Measurements from ENCODE around the gene MAPRE3. TPM values are rescaled to one million over a fixed set of nuclear protein-coding genes. Genes with fewer than 3 reads are reported as not detected.

Gene MAPRE3
- total RNA-seq, 1 donor from 2014 or later: 15.4 TPM

GRCh38 chr2:27016801-27017325, 46.4 kb downstream of the MAPRE3 start:
- DNase-seq: no peak

GRCh38 chr2:27018142-27018541, 47.7 kb downstream of the MAPRE3 start:
- no peak for DNase-seq

GRCh38 chr2:27019459-27019858, 49.0 kb downstream of the MAPRE3 start:
- no peak for DNase-seq

DNA sequence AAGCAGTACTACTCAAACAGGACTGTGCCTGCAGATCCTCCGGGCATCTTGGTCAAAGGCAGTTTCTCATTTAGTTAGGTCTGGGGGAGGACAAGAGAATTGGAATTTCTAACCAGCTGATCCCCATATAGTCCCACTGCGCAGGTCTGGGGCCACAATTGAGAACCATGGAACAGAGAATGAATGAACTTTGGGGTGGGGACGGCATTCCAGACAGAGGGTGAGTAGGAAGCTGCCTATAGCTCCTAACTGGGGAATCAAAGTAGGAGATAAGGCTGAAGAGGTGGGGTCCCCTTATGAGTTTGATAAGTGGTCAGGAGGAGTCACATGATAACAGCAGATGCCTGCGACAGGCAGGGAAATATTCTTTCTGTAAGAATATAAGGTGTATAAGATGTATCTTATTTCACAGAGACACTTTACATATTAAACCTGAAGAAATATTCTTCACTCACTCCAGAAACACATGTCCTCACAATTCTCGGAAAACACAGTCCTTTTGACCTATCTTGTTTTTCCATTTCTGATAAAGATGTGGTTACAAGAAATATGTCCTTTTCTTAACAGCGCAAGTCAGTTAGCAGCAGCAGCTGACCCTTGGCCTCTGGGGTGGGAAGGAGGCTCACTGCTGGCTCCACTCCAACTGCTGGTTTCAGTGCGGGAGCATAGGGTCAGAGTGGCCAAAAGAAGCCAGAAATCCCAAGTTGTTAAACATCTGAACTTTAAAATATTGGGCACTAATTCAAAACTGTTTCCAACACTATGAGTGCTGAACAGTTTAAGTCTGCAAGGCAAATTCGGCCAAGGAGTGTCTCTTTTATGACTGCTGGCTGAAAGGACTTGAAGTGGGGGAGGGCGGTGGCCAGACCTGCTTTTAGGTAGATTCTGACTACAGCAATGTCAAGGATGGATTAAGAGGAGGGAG, 49.8 kb downstream of the MAPRE3 start:
- no peak for DNase-seq

DNA sequence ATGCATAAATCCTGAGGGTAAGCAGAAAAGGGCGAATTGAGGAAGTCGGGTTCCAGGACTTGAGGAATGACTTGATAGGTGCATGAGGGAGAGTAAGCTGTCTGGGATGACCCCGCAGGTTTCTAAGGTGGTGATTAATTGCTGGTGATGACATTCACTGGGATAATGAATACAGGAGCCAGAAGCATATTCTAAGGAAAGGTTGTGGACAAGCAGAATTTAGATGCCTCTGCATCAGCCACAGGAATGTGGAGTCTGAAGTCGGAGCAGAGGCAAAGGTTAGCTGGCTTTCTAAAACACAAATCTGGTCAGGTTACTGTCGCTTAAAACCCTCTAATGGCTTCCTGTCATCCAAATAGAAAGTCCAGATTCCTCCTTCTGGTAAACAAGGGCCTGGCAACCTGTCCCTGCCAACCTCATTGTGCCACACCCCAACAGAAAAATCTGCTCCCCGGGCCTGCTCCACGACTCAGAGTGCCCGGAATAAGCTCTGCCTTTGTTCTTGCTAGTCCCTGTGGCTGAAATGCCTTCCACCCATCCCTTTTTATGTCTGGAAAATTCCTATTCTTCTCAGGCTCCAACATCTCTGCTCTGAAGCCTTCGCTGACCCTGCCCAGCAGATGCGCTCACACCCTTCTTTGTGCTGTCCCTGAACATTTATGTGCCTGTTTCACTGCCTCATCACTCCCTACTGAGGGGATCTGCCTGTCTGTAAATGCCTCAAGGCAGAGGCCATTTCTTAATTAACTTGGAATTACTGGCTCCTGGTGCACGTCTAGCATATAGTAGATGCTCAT, 51.0 kb downstream of the MAPRE3 start:
- DNase-seq: no peak

DNA sequence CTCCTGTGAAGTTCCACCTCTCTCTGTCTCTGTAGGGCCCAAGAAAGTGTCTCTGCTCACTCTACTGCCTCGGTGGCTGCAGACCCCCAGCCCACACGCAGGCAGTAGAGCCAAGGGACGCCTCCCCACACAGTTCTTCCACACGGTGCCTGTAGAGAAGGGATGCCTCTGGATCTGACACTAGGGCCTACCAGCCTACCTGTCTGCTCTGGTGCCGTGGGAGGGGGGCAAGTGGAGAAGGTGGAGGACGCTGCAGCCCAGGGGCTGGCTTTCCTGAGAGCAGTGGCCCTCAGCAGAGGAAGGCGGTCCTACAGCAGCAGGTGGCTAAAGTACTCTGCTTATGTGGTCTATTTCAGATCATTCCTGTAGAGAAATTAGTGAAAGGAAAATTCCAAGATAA, 53.3 kb downstream of the MAPRE3 start:
- no peak for DNase-seq

GRCh38 chr2:27024188-27024587, 53.8 kb downstream of the MAPRE3 start:
- DNase-seq: no peak

- DNase-seq: no peak
Measured at GRCh38 chr2:27024812-27025211, 54.4 kb downstream of the MAPRE3 start.

DNA sequence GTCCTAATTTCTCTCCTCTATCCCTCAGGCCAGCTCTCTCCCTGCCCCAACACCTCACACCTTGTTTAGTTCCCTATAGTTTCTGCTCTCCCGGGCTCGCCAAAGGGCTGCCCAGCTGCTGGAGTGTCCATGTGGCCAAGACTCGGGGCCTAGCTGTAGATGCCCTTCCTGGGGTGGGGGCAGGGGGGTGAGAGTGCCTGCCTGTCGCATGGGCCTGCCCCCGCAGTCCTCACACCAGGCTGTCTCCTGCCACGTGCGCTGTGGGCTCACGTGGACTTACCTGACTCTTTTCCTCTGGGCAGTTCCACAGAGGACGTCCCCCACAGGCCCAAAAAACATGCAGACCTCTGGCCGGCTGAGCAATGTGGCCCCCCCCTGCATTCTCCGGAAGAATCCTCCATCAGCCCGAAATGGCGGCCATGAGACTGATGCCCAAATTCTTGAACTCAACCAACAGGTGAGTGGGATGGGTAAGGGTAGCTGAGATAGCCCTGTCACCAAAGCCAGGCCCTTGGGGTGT, 54.9 kb downstream of the MAPRE3 start:
- DNase-seq: no peak

GRCh38 chr2:27025861-27026851, 55.7 kb downstream of the MAPRE3 start:
- DNase-seq: no peak

GRCh38 chr2:27027211-27027651, 56.8 kb downstream of the MAPRE3 start:
- no peak for DNase-seq

DNA sequence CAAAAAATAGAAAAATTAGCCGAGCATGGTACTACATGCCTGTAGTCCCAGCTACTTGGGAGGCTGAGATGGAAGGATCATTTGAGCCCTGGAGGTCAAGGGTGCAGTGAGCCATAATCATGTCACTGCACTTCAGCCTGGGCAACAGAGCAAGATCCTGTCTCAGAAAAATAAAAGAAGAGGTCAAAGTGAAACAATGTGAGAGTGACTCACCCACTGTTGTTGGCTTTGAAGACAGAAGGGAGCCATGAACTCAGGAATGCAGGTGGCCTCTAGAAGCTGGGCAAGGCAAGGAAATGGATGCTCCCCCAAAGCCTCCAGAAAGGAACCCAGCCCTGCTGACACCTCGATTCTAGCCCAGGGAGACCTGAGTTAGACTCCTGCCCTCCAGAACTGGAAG, 58.6 kb downstream of the MAPRE3 start:
- DNase-seq: no peak

GRCh38 chr2:27032495-27033252, 62.2 kb downstream of the MAPRE3 start, which contains the start of gene TMEM214:
TMEM214 (plus strand) TSS chr2:27032965; CDS start chr2:27033016, 51 bp downstream.
- DNase-seq: peak; percentile 79

GRCh38 chr2:27033253-27033852, 62.9 kb downstream of the MAPRE3 start:
- DNase-seq: no peak

DNA sequence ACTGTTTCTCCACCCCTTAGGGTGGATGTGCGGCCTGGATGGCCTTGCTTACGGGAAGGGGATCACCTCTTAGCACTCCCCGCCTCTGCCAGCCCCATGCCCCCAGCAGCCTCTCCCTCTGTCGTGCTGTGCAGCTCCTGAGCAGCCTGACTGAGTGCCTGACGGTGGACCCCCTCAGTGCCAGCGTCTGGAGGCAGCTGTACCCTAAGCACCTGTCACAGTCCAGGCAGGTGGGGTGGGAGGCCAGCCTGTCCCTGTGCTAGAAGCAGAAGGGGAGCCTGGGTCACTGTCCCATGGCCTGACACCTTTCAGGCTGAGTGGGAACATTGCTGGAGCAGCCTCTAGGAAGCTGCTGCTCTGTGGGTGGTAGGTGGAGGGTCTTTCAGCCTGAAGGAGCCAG, 67.6 kb downstream of the MAPRE3 start:
- no peak for DNase-seq

DNA sequence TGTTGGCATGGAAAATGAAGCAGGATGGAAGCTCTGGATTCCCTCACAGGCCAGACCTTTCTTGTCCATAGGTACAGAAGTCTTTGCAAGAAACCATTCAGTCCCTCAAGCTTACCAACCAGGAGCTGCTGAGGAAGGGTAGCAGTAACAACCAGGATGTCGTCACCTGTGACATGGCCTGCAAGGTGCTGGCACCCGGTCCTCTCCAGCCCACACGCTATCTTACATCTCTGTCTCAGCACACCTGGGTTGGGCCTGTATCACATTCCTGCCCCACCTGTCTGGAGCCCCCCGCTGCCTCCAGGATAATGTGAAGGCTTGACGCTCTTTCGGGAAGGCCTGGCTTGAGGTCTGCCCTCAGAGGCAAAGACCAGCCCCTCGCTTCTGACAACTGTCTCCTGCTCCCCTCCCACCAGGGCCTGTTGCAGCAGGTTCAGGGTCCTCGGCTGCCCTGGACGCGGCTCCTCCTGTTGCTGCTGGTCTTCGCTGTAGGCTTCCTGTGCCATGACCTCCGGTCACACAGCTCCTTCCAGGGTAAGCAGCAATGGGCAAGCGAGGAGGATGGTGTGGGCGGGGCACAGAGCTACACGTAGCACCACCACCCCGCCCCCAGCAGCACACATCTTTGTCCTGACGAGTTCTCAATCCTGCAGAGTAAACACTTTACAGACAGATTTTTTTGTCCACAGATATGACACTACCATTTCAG, 68.3 kb downstream of the MAPRE3 start:
- no peak for DNase-seq

- DNase-seq: no peak
Measured at GRCh38 chr2:27039426-27039825, 69.0 kb downstream of the MAPRE3 start.

DNA sequence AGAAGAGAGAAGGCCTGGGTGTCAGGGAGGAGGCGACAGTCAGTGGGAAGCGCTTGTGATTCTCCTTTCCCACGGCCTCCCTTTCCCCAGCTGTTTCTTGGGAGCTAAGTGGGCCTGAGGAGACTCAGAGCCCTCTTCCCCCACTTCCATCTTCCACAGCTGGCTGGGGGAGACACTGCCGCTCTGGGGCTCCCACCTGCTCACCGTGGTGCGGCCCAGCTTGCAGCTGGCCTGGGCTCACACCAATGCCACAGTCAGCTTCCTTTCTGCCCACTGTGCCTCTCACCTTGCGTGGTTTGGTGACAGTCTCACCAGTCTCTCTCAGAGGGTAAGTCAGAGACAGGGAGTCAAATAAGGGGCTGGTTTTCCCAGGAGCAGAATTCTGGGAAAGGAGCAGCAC, 69.4 kb downstream of the MAPRE3 start:
- no peak for DNase-seq

GRCh38 chr2:27040282-27040681, 69.8 kb downstream of the MAPRE3 start:
- DNase-seq: no peak

DNA sequence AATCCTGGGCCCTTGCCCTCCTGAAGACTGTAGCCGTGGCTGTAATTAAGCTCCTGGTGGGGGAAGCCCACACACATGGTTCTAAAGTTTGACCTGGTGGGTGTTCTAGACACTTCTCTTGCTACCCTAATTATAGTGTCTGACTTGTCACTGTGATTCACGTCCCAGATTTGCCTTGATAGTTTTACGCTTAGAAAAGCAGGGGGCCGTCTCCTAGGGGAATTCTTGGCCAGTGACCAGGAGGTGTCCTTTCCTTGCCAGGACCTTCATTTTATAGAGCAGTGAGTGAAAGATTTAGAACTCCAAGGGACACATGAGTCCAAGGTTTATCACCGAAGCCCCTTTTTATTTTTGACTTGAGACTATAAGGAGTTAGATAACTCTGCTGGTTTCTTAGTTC, 71.3 kb downstream of the MAPRE3 start:
- DNase-seq: peak; percentile 16

All from occipital lobe (tissue), 2 donors.